Medulla oblongata (tissue), 1 donor: ENCODE data around the gene ARAP3.

ENCODE experiments used
- DNase-seq: peaks from one replicate; pipeline ENCODE4 v3.0.0-alpha.2; 2015; ENCODE audit errors: extremely low spot score

The ARAP3 gene

GRCh38 chr5:141639357-141640050 lies 42.5 kb downstream of the ARAP3 start:
- DNase-seq: no peak

- no peak for DNase-seq
Measured at GRCh38 chr5:141638771-141639170, 43.3 kb downstream of the ARAP3 start.

GRCh38 chr5:141637767-141638419 lies 44.1 kb downstream of the ARAP3 start:
- DNase-seq: peak; percentile 55

GRCh38 chr5:141637123-141637766 lies 44.8 kb downstream of the ARAP3 start:
- no peak for DNase-seq

GRCh38 chr5:141636413-141637122 lies 45.5 kb downstream of the ARAP3 start, which contains the start of the genes HDAC3 and RELL2:
Gene HDAC3, minus strand, starts transcription at chr5:141636849. Its CDS starts 59 bp downstream, at chr5:141636790.
Gene RELL2, plus strand, starts transcription at chr5:141636997. Its CDS starts 1,229 bp downstream, at chr5:141638226.
- peak; percentile 95 for DNase-seq

- no peak for DNase-seq
Measured at GRCh38 chr5:141636106-141636412, 46.0 kb downstream of the ARAP3 start.

GRCh38 chr5:141635646-141636045 lies 46.4 kb downstream of the ARAP3 start:
- no peak for DNase-seq

GRCh38 chr5:141634720-141635119 lies 47.3 kb downstream of the ARAP3 start:
- DNase-seq: no peak

- DNase-seq: no peak
Measured at GRCh38 chr5:141633871-141634561, 48.0 kb downstream of the ARAP3 start.

GRCh38 chr5:141632650-141633049 lies 49.4 kb downstream of the ARAP3 start:
- DNase-seq: no peak

GRCh38 chr5:141630570-141631140 lies 51.4 kb downstream of the ARAP3 start:
- DNase-seq: no peak

GRCh38 chr5:141628175-141628788 lies 53.7 kb downstream of the ARAP3 start:
- no peak for DNase-seq

- no peak for DNase-seq
Measured at GRCh38 chr5:141623611-141624010, 58.4 kb downstream of the ARAP3 start.

GRCh38 chr5:141623186-141623585 lies 58.8 kb downstream of the ARAP3 start:
- peak; percentile 80 for DNase-seq

GRCh38 chr5:141618804-141619554 lies 63.1 kb downstream of the ARAP3 start, which contains the start of gene DIAPH1:
Gene DIAPH1, minus strand, starts transcription at chr5:141619000. Its CDS starts 86 bp downstream, at chr5:141618914.
- DNase-seq: peak; percentile 92

GRCh38 chr5:141618030-141618803 lies 63.8 kb downstream of the ARAP3 start:
- peak; percentile 30 for DNase-seq

- no peak for DNase-seq
Measured at GRCh38 chr5:141617682-141618029, 64.4 kb downstream of the ARAP3 start.

- no peak for DNase-seq
Measured at GRCh38 chr5:141617128-141617527, 64.9 kb downstream of the ARAP3 start.

- DNase-seq: no peak
Measured at GRCh38 chr5:141615991-141616720, 65.9 kb downstream of the ARAP3 start.
